Liver (tissue), 3 donors: ENCODE measurements around the gene LSR.

Experiments
- CTCF ChIP-seq: fragments of 150-350 bp; IDR thresholded peaks from 2 replicates; pipeline ENCODE4 v1.5.1; 2017; ENCODE audit warnings: improper control_type of control experiment, low read depth, low read length; ENCODE audit not compliant: missing input control
- REST ChIP-seq: IDR thresholded peaks from 2 replicates; pipeline ENCODE4 v1.6.1; 2016; ENCODE audit warnings: antibody characterized with exemption, mild to moderate bottlenecking
- RXRA ChIP-seq, 2 donors: IDR thresholded peaks; 2 replicates each; pipeline ENCODE4 v1.6.1; 2017 to 2018; ENCODE audit warnings: antibody characterized with exemption in 2 of 2, mild to moderate bottlenecking in 1 of 2
- TAF1 ChIP-seq: conservative IDR thresholded peaks from 2 replicates; pipeline ENCODE4 v1.6.1; 2016; ENCODE audit warnings: antibody characterized with exemption, mild to moderate bottlenecking
- donor health status: healthy.
- donor health status: healthy.

GRCh38 chr19:35246466-35247092 lies 2.2 kb upstream of the LSR start:
- no peak for TF ChIP-seq RXRA (IDR thresholded peaks at IDR 0.05)
- TF ChIP-seq REST = no peak
- no peak for TF ChIP-seq CTCF
- no peak for TF ChIP-seq TAF1
